HG03469 (cell line): ENCODE data around the gene CCDC197.

ENCODE experiments used
- ATAC-seq: cut with Tn5 transposase; IDR thresholded peaks from one replicate; pipeline ENCODE4 v1.9.1; 2021; ENCODE audit warnings: mild to moderate bottlenecking, moderate library complexity, moderate number of reproducible peaks; ENCODE audit not compliant: unreplicated experiment

CCDC197 gene

GRCh38 chr14:93998871-93999403 is 1.8 kb downstream of the CCDC197 start:
- no peak for ATAC-seq

- ATAC-seq, result no peak
Measured at GRCh38 chr14:93999573-93999972, 2.5 kb downstream of the CCDC197 start.

GRCh38 chr14:94000267-94000666 is 3.2 kb downstream of the CCDC197 start:
- ATAC-seq, result no peak

GRCh38 chr14:94001016-94001415 is 3.9 kb downstream of the CCDC197 start:
- no peak for ATAC-seq

GRCh38 chr14:94001501-94002396 is 4.6 kb downstream of the CCDC197 start:
- ATAC-seq, result no peak

GRCh38 chr14:94003397-94003796 is 6.3 kb downstream of the CCDC197 start:
- no peak for ATAC-seq

GRCh38 chr14:94004015-94004414 is 6.9 kb downstream of the CCDC197 start:
- ATAC-seq, result no peak

GRCh38 chr14:94005324-94006073 is 8.4 kb downstream of the CCDC197 start:
- ATAC-seq, result no peak

- ATAC-seq, result no peak
Measured at GRCh38 chr14:94008234-94008633, 11.1 kb downstream of the CCDC197 start.

- ATAC-seq, result no peak
Measured at GRCh38 chr14:94009767-94010166, 12.7 kb downstream of the CCDC197 start.

GRCh38 chr14:94010625-94011024 is 13.5 kb downstream of the CCDC197 start:
- no peak for ATAC-seq

- no peak for ATAC-seq
Measured at GRCh38 chr14:94011795-94012194, 14.7 kb downstream of the CCDC197 start.

- no peak for ATAC-seq
Measured at GRCh38 chr14:94014382-94014781, 17.3 kb downstream of the CCDC197 start.

GRCh38 chr14:94015223-94015622 is 18.1 kb downstream of the CCDC197 start:
- ATAC-seq, result no peak

- ATAC-seq, result no peak
Measured at GRCh38 chr14:94016446-94016976, 19.4 kb downstream of the CCDC197 start.

GRCh38 chr14:94018308-94018707 is 21.2 kb downstream of the CCDC197 start:
- ATAC-seq, result no peak

GRCh38 chr14:94019329-94019728 is 22.2 kb downstream of the CCDC197 start:
- ATAC-seq, result no peak

- no peak for ATAC-seq
Measured at GRCh38 chr14:94020267-94020666, 23.2 kb downstream of the CCDC197 start.

- ATAC-seq, result no peak
Measured at GRCh38 chr14:94021001-94021400, 23.9 kb downstream of the CCDC197 start.

GRCh38 chr14:94021416-94022157 is 24.5 kb downstream of the CCDC197 start:
- ATAC-seq, result no peak
